Keratinocyte (primary cell): Measurements from ENCODE around the gene POMT1. TPM values are rescaled to one million over a fixed set of nuclear protein-coding genes. Genes with fewer than 3 reads are reported as not detected.
A peak's percentile ranks its signal among the peaks of the same experiment; 100 is the strongest.

Source experiments
- DNase-seq: peaks from one replicate; pipeline ENCODE4 v3.0.0-alpha.2; 2011; ENCODE audit warnings: low read depth, missing footprints, low spot score
- FAIRE-seq: peaks from 2 replicates; lab custom pipeline; 2011; peaks lifted over from hg19 to GRCh38; lab: Jason Lieb, UNC
- H2AFZ ChIP-seq: 2 replicates; pipeline ENCODE4 v1.6.0; 2012; ENCODE audit warnings: low read length, control low read depth, inconsistent platforms; ENCODE audit not compliant: control insufficient read depth
- H3K27ac ChIP-seq: 2 replicates; pipeline ENCODE4 v1.5.1; 2011; ENCODE audit warnings: low read length; ENCODE audit not compliant: control insufficient read depth, insufficient read depth
- H3K27me3 ChIP-seq: 3 replicates; pipeline ENCODE4 v1.6.0; 2011; ENCODE audit warnings: low read length; ENCODE audit not compliant: control insufficient read depth, insufficient read depth; ENCODE audit errors: extremely low read depth
- H3K36me3 ChIP-seq, 2 experiments: 2 replicates in 1 of 2; 3 replicates in 1 of 2; pipeline ENCODE4 v1.5.1; 2011; ENCODE audit warnings: low read length in 2 of 2, mild to moderate bottlenecking in 1 of 2; ENCODE audit not compliant: control insufficient read depth in 2 of 2, insufficient read depth in 2 of 2; ENCODE audit errors: extremely low read depth in 1 of 2
- H3K4me1 ChIP-seq: 3 replicates; pipeline ENCODE4 v1.5.1; 2011; ENCODE audit warnings: low read length; ENCODE audit not compliant: control insufficient read depth, insufficient read depth; ENCODE audit errors: extremely low read depth
- H3K4me2 ChIP-seq: 3 replicates; pipeline ENCODE4 v1.6.0; 2011; ENCODE audit warnings: low read depth, low read length; ENCODE audit not compliant: control insufficient read depth, insufficient read depth; ENCODE audit errors: extremely low read depth
- H3K4me3 ChIP-seq, 3 experiments: fragments of 200-600 bp in 1 of 3; sonication (generic) in 1 of 3; 2 replicates in 2 of 3; 3 replicates in 1 of 3; pipeline ENCODE4 v1.5.1; 2011 to 2016; ENCODE audit warnings: low read length in 3 of 3, mild to moderate bottlenecking in 3 of 3, control low read depth in 2 of 3, inconsistent platforms in 1 of 3, low read depth in 1 of 3, mixed read lengths in 1 of 3, mixed run types in 1 of 3, moderate library complexity in 1 of 3; ENCODE audit not compliant: control insufficient read depth in 2 of 3, insufficient read depth in 2 of 3; ENCODE audit errors: extremely low read depth in 1 of 3
- H3K79me2 ChIP-seq: 2 replicates; pipeline ENCODE4 v1.6.0; 2012; ENCODE audit warnings: low read length; ENCODE audit not compliant: control insufficient read depth, insufficient read depth
- H3K9ac ChIP-seq: 3 replicates; pipeline ENCODE4 v1.6.0; 2011; ENCODE audit warnings: low read length; ENCODE audit not compliant: control insufficient read depth, insufficient read depth; ENCODE audit errors: extremely low read depth
- H3K9me1 ChIP-seq: 3 replicates; pipeline ENCODE4 v1.6.0; 2011; ENCODE audit warnings: low read length; ENCODE audit not compliant: control insufficient read depth, insufficient read depth; ENCODE audit errors: extremely low read depth
- H3K9me3 ChIP-seq: 2 replicates; pipeline ENCODE4 v1.5.1; 2012; ENCODE audit warnings: low read depth, low read length; ENCODE audit not compliant: control insufficient read depth
- H4K20me1 ChIP-seq: 3 replicates; pipeline ENCODE4 v1.6.0; 2011; ENCODE audit warnings: low read length; ENCODE audit not compliant: control insufficient read depth, insufficient read depth; ENCODE audit errors: extremely low read depth
- EZH2 ChIP-seq: IDR thresholded peaks from one replicate; pipeline ENCODE4 v1.6.1; 2012; ENCODE audit warnings: inconsistent platforms, mild to moderate bottlenecking, low read length, moderate library complexity
- dilution Hi-C: fragments of 300-500 bp; cut with MboI; formaldehyde crosslinking; loops from one replicate; pipeline ENCODE4 v1.7.0; 2020; ENCODE audit warnings: low sequenced_read_pairs; ENCODE audit not compliant: extremely low pct_ligation_motif_present
- polyA plus RNA-seq, 5 experiments: library from polyadenylated mRNA; depleted of rRNA in 3 of 5; stranded (reverse) in 3 of 5; stranded (forward) in 1 of 5; unstranded in 1 of 5; fragments of >200 nt; gene quantifications; 1 replicate in 1 of 5; 2 replicates in 3 of 5; 3 replicates in 1 of 5; pipeline versions ENCODE4 v1.2.1 to v1.2.3, GENCODE V29; 2011 to 2012; ENCODE audit warnings: missing spikeins in 2 of 5, low read depth in 1 of 5, low replicate concordance in 1 of 5
- TF ChIP-seq, protein P1 (sequence below), 3 experiments: IDR thresholded peaks in 1 of 3; conservative IDR thresholded peaks in 1 of 3; optimal IDR thresholded peaks in 1 of 3; 2 replicates in 2 of 3; 3 replicates in 1 of 3; pipeline versions ENCODE3 to v1.5.1; 2011; ENCODE audit warnings: low read length in 3 of 3, mild to moderate bottlenecking in 3 of 3, moderate library complexity in 2 of 3, control low read depth in 1 of 3, inconsistent platforms in 1 of 3; ENCODE audit not compliant: insufficient read depth in 2 of 3; ENCODE audit errors: extremely low read depth in 1 of 3

POMT1 gene
- polyA plus RNA-seq, 1 donor (not counting 4 experiments of a cell fraction or from before 2014, with no cell fraction given) = 10.3 TPM

DNA sequence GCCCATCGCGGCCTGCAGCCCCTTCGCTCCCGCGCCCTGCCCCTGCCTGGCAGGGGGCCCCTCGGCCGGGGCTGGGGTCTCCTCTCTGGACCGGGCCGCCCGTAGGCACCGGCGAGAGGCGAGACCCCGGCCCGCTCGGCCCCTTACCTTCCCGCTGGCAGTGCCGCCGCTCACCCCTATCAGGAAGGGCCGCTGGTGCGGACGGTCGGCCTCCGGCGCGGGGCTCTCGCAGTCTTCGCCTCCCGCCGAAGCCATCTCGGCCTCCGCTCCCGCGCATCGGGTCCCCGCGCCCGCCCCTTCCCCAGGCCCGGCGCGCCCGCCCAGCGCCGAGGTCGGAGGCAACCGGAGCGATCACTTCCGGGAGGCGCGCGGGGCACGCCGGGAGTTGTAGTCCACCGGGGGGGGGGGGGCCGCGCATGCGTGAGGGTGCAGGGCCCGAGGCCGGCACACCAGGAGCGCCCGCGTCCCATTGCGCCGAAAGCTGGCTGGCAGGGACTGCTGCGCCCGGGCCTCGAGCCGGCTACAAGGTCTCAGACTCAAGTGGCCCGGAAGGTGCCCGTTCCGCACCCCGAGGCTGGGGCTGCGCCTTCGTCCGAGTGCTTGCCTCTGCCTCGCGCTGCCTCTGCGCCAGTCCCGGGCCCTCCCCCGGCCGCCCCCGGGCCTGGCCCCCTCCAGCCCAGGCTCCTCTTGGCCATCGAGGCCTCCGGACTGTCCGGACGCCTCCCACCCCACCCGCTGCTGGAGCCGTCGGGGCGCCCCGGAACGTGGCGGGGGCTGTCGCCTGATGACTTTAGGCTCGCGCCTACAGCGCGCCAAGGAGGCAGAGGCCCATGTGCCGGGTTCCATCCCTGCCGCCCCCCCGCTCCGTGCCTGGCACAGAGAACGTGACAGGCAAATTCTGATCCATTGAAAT, 28.5 kb downstream of the POMT1 start, which contains the start of gene UCK1:
Gene UCK1 (minus strand): TSS at position 344 of the 913 bp plus-strand sequence. CDS start 89 bp downstream, at position 255.
- no peaks in the 10 kb centered on the region for H3K9me3 ChIP-seq
- H3K4me1 ChIP-seq = peaks cover 11% of the 10 kb centered on the region
- peak within 1 kb of the TSS; percentile 40 for H3K27ac ChIP-seq
- H3K4me3 ChIP-seq = peak within 1 kb of the TSS; percentile 79 to 86 (median 84)
- peak; percentile 40 for DNase-seq
- no peaks in the 10 kb centered on the region for H3K27me3 ChIP-seq
- H3K4me2 ChIP-seq = peak within 1 kb of the TSS; percentile 95
- H3K36me3 ChIP-seq = peaks cover 6 to 10% of the 10 kb centered on the region in 2 experiments
- peaks cover 8% of the 10 kb centered on the region for H3K79me2 ChIP-seq
- H2AFZ ChIP-seq = peak within 1 kb of the TSS; percentile 90
- H3K9ac ChIP-seq = peak within 1 kb of the TSS; percentile 77
- TF ChIP-seq, protein P1, sequence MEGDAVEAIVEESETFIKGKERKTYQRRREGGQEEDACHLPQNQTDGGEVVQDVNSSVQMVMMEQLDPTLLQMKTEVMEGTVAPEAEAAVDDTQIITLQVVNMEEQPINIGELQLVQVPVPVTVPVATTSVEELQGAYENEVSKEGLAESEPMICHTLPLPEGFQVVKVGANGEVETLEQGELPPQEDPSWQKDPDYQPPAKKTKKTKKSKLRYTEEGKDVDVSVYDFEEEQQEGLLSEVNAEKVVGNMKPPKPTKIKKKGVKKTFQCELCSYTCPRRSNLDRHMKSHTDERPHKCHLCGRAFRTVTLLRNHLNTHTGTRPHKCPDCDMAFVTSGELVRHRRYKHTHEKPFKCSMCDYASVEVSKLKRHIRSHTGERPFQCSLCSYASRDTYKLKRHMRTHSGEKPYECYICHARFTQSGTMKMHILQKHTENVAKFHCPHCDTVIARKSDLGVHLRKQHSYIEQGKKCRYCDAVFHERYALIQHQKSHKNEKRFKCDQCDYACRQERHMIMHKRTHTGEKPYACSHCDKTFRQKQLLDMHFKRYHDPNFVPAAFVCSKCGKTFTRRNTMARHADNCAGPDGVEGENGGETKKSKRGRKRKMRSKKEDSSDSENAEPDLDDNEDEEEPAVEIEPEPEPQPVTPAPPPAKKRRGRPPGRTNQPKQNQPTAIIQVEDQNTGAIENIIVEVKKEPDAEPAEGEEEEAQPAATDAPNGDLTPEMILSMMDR (optimal IDR thresholded peaks at IDR 0.05 in 1 of 3, IDR thresholded peaks at IDR 0.05 in 1 of 3, conservative IDR thresholded peaks at IDR 0.05 in 1 of 3; ENCODE audit: extremely low read depth in 1 of 3, insufficient read depth in 2 of 3, low read length in 3 of 3) = no peak
- no peak for TF ChIP-seq EZH2
- H3K9me1 ChIP-seq = no peaks in the 10 kb centered on the region
- H4K20me1 ChIP-seq = no peaks in the 10 kb centered on the region
- FAIRE-seq = no peak
- dilution Hi-C loops = no loop called here

DNA sequence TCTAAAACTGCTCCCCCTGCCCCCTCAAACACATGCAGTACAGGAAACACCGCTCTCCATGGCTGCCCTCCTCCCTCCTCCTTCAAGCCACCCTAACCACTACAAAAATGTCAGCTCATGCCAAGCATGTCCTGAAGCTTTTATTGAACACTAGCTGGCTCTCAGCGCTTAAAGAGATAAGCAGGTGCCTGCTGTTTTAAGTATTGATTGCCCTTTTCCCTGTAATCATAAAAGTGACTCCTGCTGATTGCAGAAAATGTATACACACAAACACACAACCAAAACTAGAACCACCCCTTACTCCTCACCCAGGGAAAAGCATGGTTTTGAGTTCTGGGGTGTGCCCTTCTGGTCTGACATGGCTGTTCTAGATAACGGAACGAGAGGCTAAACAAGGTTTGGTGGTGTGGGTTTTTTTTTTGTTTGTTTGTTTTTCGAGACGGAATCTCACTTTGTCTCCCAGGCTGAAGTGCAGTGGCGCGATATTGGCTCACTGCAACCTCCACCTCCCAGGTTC, 32.1 kb downstream of the POMT1 start:
- H2AFZ ChIP-seq = no peak overlapping the region
- H3K36me3 ChIP-seq = peaks cover 0 to 3% of the 10 kb centered on the region in 2 experiments
- H3K9ac ChIP-seq = no peak overlapping the region
- dilution Hi-C loops = no loop called here
- H3K4me2 ChIP-seq = no peak overlapping the region
- H3K9me1 ChIP-seq = no peaks in the 10 kb centered on the region
- H4K20me1 ChIP-seq = no peaks in the 10 kb centered on the region
- H3K27ac ChIP-seq = no peak overlapping the region
- peaks cover 8% of the 10 kb centered on the region for H3K79me2 ChIP-seq
- TF ChIP-seq EZH2 = no peak
- TF ChIP-seq, protein P1 (optimal IDR thresholded peaks at IDR 0.05 in 1 of 3, IDR thresholded peaks at IDR 0.05 in 1 of 3, conservative IDR thresholded peaks at IDR 0.05 in 1 of 3; ENCODE audit: extremely low read depth in 1 of 3, insufficient read depth in 2 of 3, low read length in 3 of 3) = no peak
- peaks cover 11% of the 10 kb centered on the region for H3K4me1 ChIP-seq
- no peaks in the 10 kb centered on the region for H3K27me3 ChIP-seq
- DNase-seq (no peak), FAIRE-seq (no peak)
- H3K4me3 ChIP-seq = no peak overlapping the region
- no peaks in the 10 kb centered on the region for H3K9me3 ChIP-seq
